Activated CD4-positive, alpha-beta T cell treated with anti-CD3 and anti-CD28 coated beads, Interleukin-2, amount 50 U/mL, for 24 hours (primary cell): ENCODE measurements around the gene SARDH.
"Not testable (repeated sequence)": the region's sequence is repeated elsewhere in the genome, so short reads cannot be mapped to it uniquely, and the experiment has no call there.

Experiments
- DNase-seq, 2 donors: peaks; one replicate each; pipeline ENCODE4 v3.0.0-alpha.2; 2020; ENCODE audit warnings: low read depth in 1 of 2, low spot score in 1 of 2

Gene SARDH

DNA sequence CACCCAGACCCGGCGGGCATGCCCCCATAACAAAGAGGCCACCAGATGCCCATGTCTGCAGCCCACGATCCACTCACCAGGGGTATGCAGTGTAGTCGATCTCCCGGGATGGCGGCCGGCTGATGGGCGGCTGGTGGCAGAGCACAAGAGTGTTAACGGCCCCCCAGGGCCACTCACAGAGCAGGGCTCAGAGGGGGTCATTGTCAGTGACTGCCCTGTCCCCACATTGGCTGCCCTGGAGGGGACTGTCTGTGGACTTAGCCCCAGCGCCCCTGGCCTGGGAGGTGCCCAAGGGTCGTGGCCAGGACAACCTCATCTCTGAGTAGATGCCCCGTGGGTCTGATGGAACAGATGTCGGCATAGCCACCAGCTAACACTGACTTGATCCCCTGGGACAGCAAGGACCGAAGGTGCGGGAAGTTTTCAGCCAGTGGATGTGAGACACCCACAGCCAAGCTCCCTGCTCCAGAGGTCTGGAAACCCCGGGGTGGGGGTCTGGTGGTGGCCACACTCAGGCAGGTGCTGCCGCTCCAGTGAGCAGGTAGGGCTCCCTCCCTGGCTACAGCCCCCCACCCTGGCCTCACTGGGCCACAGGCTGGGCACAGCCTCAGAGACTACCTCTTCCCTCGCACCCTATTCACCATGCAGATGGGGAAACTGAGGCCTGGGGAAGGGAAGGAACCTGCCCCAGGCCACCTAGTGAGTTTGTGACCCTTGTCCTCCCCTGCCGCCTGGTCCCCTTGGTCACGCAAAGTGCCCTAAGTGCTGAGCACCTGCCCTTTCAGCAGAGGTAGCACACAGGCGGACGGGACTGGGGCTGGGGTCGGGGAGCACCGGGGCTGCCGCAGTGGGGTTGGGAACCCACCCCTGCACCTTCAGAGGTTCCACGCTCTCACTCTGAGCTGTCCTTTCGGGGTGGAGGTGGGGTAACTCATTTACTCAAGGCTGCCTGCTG is 38.1 kb upstream of the SARDH start:
- no peak for DNase-seq

DNA sequence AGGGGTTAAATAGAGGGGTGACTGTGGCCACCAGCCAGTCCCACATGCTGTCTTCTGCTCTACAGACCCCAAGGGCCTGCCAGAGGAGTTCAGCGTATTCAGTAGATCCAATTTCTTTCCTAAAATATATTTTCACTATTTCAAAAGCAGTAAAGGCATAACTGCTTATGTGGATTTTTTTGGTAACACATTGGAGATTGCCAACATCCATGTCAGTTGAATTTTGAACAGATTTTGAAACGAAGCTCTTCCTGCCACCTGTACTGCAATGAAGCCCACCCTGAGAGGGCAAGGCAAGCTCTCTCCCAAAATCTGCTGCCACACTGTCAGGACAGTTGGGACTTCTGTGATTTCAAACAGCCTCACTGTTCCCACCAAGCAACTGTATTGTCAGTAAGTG is 37.1 kb upstream of the SARDH start:
- DNase-seq, result no peak

DNA sequence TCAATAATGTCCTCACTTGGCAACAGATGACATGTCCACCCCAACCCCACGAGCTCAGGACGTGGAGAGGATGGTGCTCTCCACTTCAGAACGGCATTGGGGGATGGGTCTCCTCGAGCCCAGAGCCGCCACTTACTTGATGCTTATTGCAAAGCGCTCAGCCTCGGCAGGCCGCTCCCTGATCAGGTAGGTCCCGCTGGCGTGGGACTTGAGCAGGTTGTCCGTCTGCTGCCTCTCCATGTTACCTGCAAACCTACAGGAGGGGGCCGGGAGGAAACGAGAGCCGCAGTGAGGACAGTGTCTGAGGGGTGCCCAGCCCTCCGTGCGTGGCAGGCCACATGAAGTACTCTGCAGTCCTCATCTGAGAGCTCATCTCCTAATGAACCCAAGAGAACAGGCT is 36.6 kb upstream of the SARDH start:
- DNase-seq, result no peak

DNA sequence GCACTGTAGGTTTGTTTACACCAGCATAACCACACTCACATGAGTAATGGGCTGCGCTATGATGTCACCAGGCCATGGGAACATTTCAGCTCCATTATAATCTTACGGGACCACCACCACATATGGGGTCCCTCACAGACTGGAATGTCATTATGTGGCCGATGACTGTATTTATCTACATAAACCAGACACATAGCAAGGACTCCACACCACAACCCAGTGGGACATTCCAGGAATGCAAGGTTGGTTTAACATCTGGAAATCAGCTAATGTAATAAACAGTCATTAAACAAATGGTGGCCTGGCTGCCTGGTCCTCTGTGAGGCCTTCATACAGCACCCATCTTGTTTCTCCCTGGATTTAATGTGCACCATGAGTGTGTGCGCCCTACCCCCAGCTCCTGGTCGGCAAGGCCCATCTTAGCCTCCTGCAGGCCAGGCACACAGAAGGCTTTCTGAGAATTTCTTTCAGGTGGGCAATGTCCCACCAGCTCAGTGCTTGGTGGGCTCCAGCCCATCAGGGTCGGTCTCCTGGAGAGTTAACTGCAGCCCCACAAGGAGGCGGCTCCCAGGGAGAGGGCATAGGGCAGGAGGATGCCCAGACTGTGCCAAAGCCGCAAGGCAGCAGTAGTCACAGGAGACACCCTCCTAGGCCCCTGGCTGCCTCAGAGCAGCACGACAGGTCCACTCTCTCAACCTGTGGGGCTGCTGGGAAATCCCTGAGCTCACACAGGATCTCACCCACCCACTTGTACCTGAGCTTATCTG is 35.9 kb upstream of the SARDH start:
- DNase-seq, result no peak

DNA sequence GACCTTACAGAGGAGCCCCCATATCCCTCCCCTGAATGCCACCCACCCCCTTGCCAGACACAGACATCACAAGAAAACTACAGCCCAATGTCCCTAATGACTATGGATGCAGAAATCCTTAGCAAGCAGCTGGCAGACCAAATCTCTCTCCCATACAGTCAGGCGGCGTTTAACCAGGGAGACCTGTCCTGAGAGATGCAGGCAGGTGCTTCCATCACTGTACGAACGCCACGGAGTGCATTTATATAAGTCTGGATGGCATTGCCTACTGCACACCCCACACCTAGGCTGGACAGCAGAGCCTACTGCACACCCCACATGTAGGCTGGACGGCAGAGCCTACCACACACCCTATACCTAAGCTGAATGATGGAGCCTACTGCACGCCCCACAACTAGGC is 34.4 kb upstream of the SARDH start:
- DNase-seq, result no peak

DNA sequence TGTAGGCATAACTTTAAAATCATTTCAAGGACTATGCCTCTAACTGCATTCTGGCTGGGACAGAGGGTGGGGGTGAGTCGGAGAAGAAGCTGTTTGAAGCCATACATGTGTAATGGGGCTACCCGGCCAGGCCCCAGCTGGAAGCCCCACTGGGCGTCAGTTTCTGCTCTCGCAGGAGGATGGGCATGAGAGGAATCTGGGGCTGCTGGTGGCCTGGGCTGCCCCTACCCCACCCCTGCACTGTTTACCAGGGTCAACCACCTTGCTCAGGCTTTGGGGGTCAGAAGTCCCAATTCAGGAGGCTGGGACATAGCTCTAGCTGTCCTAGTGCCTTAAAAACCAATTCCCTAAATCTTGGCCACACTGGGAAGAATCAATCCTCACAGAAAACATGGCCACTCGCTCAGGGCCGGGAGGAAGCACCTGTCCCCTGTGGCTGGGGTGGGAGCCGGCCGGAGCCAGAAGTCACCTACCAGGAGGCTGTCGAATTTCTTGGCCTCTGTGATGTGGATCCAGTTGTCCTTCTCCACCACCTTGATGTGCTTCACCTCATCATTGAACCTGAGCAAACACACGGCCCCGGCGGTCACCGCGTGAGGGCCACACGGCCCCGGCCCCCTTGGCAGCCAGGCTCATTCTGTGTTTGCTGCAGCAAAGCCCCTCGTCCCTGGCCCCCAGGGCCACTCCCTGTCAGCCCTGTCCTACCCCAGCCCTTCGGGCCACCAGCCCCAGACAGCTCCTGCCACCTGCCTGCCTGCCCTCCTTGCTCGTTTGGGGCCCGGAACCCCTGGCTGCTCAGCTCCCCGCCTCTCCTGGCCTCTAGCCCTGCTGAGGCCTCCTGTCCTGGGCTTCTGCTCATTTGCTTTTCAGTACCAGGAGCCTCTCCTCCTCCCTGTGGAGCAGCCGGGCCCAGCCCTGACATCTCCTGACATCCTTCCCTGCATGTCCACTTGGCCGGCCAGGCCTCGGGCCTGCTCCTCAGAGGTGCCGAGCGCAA is 33.6 kb upstream of the SARDH start:
- no peak for DNase-seq

DNA sequence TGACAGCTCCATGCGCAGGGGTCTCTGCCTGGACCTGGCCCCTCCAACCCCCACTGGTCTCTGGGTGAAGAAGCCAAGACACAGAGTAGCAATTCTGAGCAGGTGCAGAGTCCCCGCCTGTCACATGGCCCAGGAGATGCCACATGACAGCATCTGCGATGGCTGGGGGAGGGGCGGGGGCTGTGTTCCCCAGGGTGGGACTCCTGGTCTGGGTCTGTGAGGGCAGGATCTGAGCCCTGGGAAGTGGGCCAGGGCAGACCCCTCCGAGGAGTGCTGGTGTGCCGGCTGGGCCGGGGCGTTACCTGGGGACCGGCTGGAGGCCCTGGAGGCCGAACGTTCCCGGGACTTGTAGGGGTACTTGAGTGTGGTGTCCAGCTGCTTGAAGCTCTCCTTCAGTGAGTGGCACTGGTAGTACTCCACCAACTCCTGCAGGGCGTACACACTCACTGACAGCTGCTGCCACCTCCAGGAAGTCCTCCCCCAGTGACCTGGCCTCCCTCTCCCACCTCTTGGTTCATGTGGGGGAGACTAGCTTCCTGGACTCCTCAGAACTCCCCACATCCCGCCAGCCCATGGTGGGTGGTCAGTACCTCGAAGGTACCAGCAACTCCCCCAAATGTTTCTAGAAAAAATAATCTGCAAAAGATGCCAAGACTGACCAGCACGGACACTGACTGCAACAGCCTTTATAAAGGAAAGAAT is 32.1 kb upstream of the SARDH start:
- no peak for DNase-seq

DNA sequence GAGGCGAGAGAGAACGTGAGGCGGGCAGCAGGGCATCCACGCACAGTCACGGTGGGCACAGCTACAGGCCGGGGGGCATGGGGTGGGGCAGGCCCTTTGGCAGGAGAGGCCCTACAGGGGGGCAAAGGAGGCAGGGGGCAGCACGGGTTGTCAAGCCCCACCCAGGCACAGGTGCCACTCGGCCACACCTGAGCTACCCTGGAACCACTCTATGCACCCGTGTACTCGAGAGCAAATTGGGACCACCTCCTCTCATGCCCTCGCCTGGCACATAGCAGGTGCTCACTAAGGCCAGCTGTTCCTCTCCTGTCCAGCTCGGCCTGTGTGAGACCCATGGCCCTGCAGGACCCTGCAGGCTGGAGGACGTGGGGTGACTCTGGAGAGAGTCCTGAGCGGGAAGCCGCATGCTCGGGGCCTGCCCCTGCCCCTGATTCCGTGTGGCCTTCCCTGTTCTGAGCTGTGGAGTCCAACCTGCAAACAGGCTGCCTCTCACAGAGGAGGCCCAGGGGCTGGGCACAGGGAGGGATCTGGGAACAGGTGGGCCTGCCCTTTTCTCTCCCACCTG is 31.4 kb upstream of the SARDH start:
- no peak for DNase-seq

DNA sequence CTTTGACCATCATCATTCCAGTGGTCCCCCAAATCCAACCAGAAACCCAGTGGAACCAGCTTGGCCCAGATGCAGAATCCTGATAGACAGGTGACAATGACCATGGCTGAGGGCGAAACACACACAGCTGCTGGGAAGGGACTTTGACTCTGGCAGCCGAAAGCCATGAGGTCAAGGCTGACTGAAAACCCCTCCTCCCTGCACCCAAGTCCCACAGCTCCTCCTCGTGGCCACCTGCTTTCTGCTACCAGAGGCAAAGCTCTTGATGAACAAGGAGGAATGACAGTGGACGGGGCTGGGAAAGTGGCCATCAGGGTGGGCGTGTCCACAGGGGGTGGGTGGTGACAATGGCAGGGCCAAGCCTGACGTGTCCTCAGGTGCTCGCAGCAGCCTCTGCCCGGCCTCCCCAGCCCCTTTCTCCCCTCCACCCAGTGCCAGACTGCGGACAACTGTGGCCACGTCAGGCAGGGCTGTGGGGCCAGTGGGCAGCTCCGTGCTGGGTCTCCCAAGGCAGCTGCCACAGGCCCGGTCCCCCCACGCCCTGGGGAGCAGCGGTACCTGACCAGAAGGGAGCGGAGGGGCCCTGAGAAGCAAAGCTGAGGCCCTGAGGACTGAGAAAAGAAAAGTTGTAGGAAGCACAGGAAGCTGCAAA is 30.8 kb upstream of the SARDH start:
- DNase-seq, result no peak

DNA sequence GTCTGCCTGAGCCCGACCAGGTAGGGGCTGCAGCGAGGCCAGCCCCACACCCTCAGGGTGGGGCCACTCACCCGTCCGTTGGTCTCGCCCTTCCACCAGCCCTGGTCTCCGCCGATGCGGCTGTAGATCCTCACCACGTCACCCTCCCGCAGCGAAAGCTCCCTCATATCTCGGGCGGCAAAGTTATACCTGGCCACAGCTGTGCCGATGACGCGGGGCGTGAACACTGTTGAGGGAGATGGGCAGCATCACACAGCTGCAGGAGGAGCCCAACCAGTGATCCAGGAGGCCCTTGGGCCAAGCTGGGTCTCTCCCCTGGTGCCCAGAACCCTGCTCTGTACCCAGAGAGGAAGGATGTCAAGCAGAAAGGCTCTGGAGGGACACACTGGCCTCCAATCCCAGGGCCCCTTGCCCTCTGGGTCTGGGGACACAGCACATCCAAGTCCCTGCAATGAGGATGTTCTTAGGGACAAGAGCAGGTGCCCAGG is 30.3 kb upstream of the SARDH start:
- no peak for DNase-seq

DNA sequence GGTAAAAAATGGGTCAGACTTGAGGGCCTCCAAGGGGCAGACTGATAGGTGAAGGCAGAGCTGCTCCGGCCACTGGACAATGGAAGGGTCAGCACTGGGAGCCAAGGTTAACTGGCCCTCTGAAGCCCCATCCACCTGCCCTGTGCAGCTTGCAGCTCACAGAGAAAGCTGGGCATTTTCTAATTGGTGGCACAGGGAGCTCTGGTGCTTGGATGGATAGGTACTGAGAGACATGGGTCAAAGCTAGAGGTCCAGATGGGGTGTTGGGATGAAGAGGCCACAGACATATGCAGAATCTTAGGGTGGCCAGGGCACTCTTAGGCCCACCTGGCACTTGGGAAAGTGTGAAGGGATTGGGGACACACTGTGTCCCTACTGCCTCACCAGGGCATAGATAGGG is 29.5 kb upstream of the SARDH start:
- DNase-seq, result no peak

DNA sequence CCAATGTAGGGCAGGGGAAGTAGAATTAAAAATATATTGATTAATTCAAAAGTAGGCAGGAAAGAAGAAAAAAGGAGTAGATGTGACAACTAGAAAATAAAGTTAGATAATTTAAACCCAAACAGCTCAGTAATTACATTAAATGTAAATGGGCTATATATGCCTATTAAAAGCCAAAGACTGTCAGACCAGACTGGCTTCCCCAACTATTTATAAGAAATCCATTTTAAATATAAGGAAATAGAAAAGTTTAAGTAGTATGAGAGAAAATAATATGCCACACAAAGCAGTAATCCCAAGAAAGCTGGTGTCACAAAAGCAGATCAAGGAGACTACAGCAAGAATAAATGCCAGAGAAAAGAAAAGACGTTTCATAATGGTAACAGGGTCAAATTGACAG is 28.9 kb upstream of the SARDH start:
- DNase-seq, result no peak

DNA sequence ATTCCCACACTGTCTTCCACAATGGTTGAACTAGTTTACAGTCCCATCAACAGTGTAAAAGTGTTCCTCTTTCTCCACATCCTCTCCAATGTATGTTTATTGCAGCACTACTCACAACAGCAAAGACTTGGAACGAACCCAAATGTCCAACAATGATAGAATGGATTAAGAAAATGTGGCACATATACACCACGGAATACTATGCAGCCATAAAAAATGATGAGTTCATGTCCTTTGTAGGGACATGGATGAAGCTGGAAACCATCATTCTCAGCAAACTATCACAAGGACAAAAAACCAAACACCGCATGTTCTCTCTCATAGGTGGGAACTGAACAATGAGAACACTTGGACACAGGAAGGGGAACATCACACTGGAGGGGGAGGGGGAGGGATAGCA is 28.1 kb upstream of the SARDH start:
- not testable (repeated sequence) for DNase-seq

DNA sequence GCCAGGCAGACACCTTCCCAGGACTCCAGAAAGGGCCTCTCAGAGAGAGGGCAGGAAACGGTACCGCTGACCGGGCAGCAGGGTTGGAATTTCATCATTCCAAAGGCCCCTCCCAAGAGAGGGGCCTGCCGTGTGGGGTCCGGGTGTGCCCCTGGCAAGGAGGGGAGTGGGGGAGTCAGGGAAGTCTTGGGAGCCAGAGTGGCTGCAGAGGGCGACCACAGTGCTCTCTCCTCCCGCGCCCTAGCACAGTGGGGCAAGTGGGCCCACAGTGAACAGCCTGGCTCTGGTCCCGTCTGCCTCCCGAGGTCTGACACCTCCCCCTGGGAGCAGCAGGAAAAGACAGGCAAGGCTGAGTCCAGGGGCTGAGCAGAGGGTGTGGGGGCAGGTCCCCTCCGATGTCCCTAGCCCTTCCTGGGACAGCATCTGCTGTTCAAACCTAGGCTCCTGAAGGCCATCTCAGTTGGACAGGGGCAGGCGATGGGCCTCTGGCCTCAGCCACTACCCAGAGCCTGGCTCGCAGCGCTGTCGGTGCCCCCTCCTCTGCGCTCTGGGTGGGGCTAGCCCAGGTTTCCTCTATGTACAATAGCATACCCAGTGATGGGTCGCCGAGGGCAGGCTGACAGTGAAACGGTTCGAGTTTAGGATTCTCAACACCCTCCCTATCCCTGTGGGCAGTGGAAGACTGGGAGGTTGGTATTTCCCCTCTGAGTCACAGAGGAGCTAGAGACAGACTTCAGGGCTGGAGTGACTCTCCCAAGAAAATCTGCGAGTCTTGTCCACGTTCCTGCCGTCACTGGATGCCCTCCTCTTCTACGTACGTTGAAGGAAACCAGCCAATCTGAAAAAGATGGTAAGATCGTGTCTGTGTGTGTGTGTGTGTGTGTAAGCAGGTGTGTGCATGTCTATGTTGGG is 25.4 kb upstream of the SARDH start:
- DNase-seq, result no peak

DNA sequence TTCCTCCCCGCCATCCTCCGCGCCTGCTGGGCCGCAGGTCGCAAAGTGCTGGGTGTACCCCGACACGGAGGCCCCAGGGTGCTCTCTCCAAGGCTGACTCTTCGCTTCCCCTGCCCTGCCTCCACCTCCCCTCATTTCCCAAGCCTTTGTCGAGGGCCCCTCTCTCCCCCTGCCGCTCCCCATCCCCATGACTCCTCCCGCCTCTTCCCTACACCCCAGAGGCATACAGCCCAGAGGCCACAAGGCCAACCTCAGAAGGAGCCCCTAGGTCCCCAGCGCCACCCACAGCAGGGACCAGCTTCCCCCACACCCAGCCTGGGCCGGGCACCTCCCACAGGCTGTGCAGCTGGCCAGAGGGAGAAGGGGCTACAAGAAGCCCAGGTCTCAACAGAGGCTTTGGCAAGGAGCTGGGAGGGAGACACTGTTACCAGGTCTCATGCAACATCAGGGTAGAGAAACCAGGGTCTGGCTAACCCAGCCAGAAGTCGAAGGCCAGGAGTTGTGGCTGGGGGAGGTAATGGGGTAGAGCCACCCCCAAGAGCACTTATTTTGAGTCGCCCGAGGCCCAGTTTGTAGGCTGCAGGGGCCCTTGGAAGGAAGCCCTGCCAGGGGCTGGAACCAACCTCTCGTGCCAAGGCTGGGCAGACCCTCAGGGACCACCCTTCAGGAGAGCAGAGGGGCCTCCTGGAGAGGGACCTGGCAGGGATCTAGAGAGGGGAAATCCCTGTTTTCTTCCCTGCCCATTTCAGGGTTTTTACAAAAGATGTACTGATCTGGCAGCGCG is 24.5 kb upstream of the SARDH start:
- DNase-seq, result no peak

DNA sequence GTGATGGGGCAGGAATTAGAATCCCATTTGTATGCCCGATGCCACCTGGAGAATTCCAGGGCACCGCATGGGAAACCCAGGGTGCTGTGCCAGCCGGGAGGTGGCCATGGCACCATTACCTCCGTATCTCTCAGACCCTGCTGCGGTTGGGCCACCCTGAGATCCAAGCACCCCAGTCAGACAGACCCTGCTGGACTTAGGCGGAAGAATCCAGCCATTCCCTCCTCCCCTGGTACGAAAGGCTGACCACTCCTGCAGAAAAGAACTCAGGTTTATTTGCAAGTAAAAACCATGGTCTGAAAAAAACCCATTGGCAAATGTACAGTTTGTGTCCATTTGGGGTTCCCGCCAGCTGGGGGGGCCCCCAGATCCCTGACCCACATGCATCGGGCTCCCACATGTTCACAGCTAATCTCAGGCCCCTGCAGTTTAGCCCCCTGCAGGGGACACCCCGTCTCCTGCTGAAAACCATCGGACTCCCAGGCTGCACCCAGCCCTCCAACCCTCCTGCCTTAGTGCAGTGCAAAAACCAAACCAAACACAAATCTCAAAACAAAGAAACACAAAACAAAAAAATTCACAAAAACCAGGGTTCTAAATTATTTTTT is 23.6 kb upstream of the SARDH start:
- no peak for DNase-seq

DNA sequence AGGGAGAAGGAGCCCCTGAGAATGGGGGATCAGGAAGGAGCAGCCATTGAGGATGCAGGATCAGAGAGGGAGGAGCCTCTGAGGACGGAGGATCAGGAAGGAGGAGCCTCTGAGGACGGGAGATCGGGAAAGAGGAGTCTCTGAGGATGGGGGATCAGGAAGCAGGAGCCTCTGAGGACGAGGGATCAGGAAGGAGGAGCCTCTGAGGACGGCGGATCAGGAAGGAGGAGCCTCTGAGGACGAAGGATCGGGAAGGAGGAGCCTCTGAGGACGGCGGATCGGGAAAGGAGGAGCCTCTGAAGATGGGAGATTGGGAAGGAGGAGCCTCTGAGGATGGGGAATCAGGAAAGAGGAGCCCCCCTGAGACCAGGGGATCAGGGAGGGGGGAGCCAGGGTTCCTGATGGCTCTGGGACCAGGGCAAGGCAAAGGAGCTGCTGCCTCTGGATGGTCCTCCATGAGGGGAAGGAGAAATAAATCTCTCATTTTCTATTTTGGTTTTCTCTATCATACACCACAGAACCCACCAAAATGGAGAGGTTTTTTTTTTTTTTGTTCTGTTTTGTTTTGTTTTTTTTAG is 22.6 kb upstream of the SARDH start:
- DNase-seq, result no peak
